ENCODE data around the gene ENDOD1.

DNA sequence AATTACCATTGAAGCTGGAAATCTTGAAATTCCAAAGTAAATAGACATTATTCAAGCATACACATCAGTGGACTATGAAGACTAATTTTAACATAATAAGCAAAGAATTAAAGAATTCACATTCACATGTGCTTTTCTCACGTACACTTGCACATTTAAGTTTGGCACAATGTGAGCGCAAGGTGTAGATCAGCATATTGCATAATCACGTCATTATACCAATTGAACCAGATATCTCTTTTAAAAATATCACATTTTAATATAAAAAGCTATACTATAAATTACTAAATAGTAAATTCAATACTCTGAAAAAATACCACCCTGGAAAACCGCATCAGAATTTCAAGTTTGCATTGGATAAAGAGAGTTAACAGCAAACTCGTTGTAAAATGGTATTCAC, 80.6 kb downstream of the ENDOD1 start:
- TF ChIP-seq SPI1 (IDR thresholded peaks at IDR 0.05; ENCODE audit: low read depth, low read length) (no peak), POLR2A (IDR thresholded peaks at IDR 0.05; ENCODE audit: low read depth, low read length) (no peak), POLR2AphosphoS5 (IDR thresholded peaks at IDR 0.05; ENCODE audit: low read depth, low read length) (no peak), TAF1 (IDR thresholded peaks at IDR 0.05; ENCODE audit: low read depth, low read length) (no peak)

All from GM12891 (cell line).